T-cell (primary cell): ENCODE results near the gene FOXF2. TPM values are rescaled to one million over a fixed set of nuclear protein-coding genes. Genes with fewer than 3 reads are reported as not detected.

Source experiments
- ATAC-seq, 4 experiments: fragments of 200-7000 bp in 3 of 4; fragments of 150-1000 bp in 1 of 4; cut with Tn5 transposase; replicated peaks in 1 of 4; 1 replicate in 3 of 4; 2 replicates in 1 of 4; pipeline ENCODE4 v1.10.0; 2021; ENCODE audit warnings: moderate library complexity in 3 of 4, mild to moderate bottlenecking in 2 of 4, moderate number of reproducible peaks in 1 of 4
- CTCF ChIA-PET, 2 donors: fragments of 300-600 bp; sonication (Branson Sonifier 250); formaldehyde crosslinking; loops; one replicate each; lab custom pipeline; 2022; ENCODE audit warnings: antibody characterized with exemption in 2 of 2; lab: Charles Lee
- POLR2A ChIA-PET, 2 donors: fragments of 300-600 bp; sonication (Branson Sonifier 250); formaldehyde crosslinking; loops; one replicate each; lab custom pipeline; 2022; ENCODE audit warnings: antibody characterized with exemption in 2 of 2; lab: Charles Lee
- DNase-seq, 35 experiments: peaks; one replicate each; pipeline versions ENCODE4 v3.0.0 to v3.0.0-alpha.2; 2013 to 2023
- H3K27ac ChIP-seq: one replicate; pipeline ENCODE4 v1.5.1; 2013; ENCODE audit warnings: low read length
- H3K27me3 ChIP-seq, 2 experiments: replicated peaks in 1 of 2; 1 replicate in 1 of 2; 2 replicates in 1 of 2; pipeline versions ENCODE4 v1.6.1 to v1.7.0; 2013; ENCODE audit warnings: low read length in 1 of 2, mixed read lengths in 1 of 2; ENCODE audit not compliant: control insufficient read depth in 2 of 2, insufficient read depth in 2 of 2; ENCODE audit errors: extremely low read depth in 1 of 2
- H3K36me3 ChIP-seq, 2 donors: 1 replicate in 1 of 2; 2 replicates in 1 of 2; pipeline versions ENCODE4 v1.6.1 to v1.7.0; 2013; ENCODE audit warnings: low read length in 1 of 2; ENCODE audit not compliant: control insufficient read depth in 2 of 2, insufficient read depth in 1 of 2; ENCODE audit errors: extremely low read depth in 1 of 2
- H3K4me1 ChIP-seq, 2 experiments: 1 replicate in 1 of 2; 2 replicates in 1 of 2; pipeline versions ENCODE4 v1.6.1 to v1.7.0; 2013; ENCODE audit warnings: low read length in 2 of 2, mixed read lengths in 1 of 2; ENCODE audit not compliant: insufficient read depth in 2 of 2, control insufficient read depth in 1 of 2; ENCODE audit errors: extremely low read depth in 1 of 2
- H3K4me3 ChIP-seq, 2 donors: 1 replicate in 1 of 2; 2 replicates in 1 of 2; pipeline versions ENCODE4 v1.5.1 to v1.7.0; 2013; ENCODE audit warnings: mild to moderate bottlenecking in 2 of 2, low read length in 1 of 2, moderate library complexity in 1 of 2; ENCODE audit not compliant: control insufficient read depth in 1 of 2; ENCODE audit errors: extremely low read depth in 1 of 2
- H3K9me3 ChIP-seq: 2 replicates; pipeline ENCODE4 v1.7.0; 2013
- H3K27ac Mint-ChIP-seq, 2 donors: one replicate each; pipeline ENCODE4 v1.8.0; 2020 to 2021; ENCODE audit warnings: mild to moderate bottlenecking in 2 of 2, mixed read lengths in 2 of 2
- H3K27me3 Mint-ChIP-seq, 2 donors: one replicate each; pipeline ENCODE4 v1.8.0; 2021 to 2022; ENCODE audit warnings: mixed read lengths in 2 of 2
- H3K36me3 Mint-ChIP-seq: one replicate; pipeline ENCODE4 v1.8.0; 2021; ENCODE audit warnings: mixed read lengths
- H3K4me1 Mint-ChIP-seq, 3 donors: one replicate each; pipeline ENCODE4 v1.8.0; 2020 to 2022; ENCODE audit warnings: mixed read lengths in 3 of 3, mild to moderate bottlenecking in 1 of 3
- H3K4me3 Mint-ChIP-seq, 3 donors: one replicate each; pipeline ENCODE4 v1.8.0; 2020 to 2022; ENCODE audit warnings: mild to moderate bottlenecking in 3 of 3, mixed read lengths in 3 of 3, moderate library complexity in 3 of 3
- H3K9me3 Mint-ChIP-seq, 3 donors: one replicate each; pipeline ENCODE4 v1.8.0; 2020 to 2022; ENCODE audit warnings: mixed read lengths in 3 of 3
- WGBS: methylation state at CpG from one replicate; pipeline ENCODE4 v1.1.5; 2013; ENCODE audit warnings: missing lambda C conversion rate; ENCODE audit not compliant: insufficient coverage; 5-methylcytosine and 5-hydroxymethylcytosine counted together
- total RNA-seq, 35 experiments: library from RNA in 6 of 35; stranded (reverse) in 6 of 35; fragments of 120-200 nt in 1 of 35; gene quantifications; one replicate each; pipeline versions ENCODE4 v1.2.1 to v1.2.4 and lab custom pipeline; 2013 to 2026

FOXF2 gene
- total RNA-seq, 5 donors from 2014 or later (not counting 1 experiment from before 2014, with no cell fraction given), result not detected

GRCh38 chr6:1405221-1405620 lies 15.8 kb downstream of the FOXF2 start:
- ChIA-PET POLR2A (no interaction called here), CTCF (no interaction called here)
- Mint-ChIP-seq H3K27ac (no peak overlapping the region), H3K4me1 (no peaks in the 10 kb centered on the region), H3K36me3 (no peaks in the 10 kb centered on the region), H3K27me3 (peaks cover 2 to 21% of the 10 kb centered on the region in 2 donors), H3K4me3 (no peak overlapping the region), H3K9me3 (no peaks in the 10 kb centered on the region)
- DNase-seq (no peak), ATAC-seq (no peak)
- Histone ChIP-seq H3K4me3 (no peak overlapping the region), H3K27me3 (peaks cover 3 to 52% of the 10 kb centered on the region in 2 experiments), H3K27ac (no peak overlapping the region), H3K36me3 (no peaks in the 10 kb centered on the region), H3K4me1 (no peaks in the 10 kb centered on the region), H3K9me3 (no peaks in the 10 kb centered on the region)
- WGBS, result 80% methylated on average over 2 of the region's 6 CpGs

GRCh38 chr6:1406306-1407072 lies 17.1 kb downstream of the FOXF2 start:
- peaks cover 9 to 23% of the 10 kb centered on the region in 2 donors for H3K27me3 Mint-ChIP-seq
- WGBS, result 79% methylated on average over 5 of the region's 13 CpGs
- ATAC-seq, result no peak

GRCh38 chr6:1407499-1407990 lies 18.2 kb downstream of the FOXF2 start:
- Mint-ChIP-seq H3K36me3 (no peaks in the 10 kb centered on the region), H3K9me3 (no peaks in the 10 kb centered on the region), H3K27me3 (peaks cover 9 to 27% of the 10 kb centered on the region in 2 donors), H3K4me1 (no peaks in the 10 kb centered on the region), H3K4me3 (no peak overlapping the region), H3K27ac (no peak overlapping the region)
- ChIA-PET POLR2A (no interaction called here), CTCF (no interaction called here)
- H3K4me1 ChIP-seq, result no peaks in the 10 kb centered on the region
- H3K27ac ChIP-seq, result no peak overlapping the region
- 56% methylated on average over 7 of the region's 11 CpGs for WGBS
- H3K36me3 ChIP-seq, result no peaks in the 10 kb centered on the region
- ATAC-seq (no peak), DNase-seq (no peak)
- no peaks in the 10 kb centered on the region for H3K9me3 ChIP-seq
- peaks cover 5 to 42% of the 10 kb centered on the region in 2 experiments for H3K27me3 ChIP-seq
- H3K4me3 ChIP-seq, result no peak overlapping the region

More at GRCh38 chr6:1406306-1407072, 17.1 kb downstream of the FOXF2 start:
- Histone ChIP-seq H3K27me3 (peaks cover 5 to 46% of the 10 kb centered on the region in 2 experiments), H3K4me3 (no peak overlapping the region), H3K4me1 (no peaks in the 10 kb centered on the region), H3K27ac (no peak overlapping the region), H3K9me3 (no peaks in the 10 kb centered on the region), H3K36me3 (no peaks in the 10 kb centered on the region)
- Mint-ChIP-seq H3K4me3 (no peak overlapping the region), H3K27ac (no peak overlapping the region), H3K4me1 (no peaks in the 10 kb centered on the region), H3K36me3 (no peaks in the 10 kb centered on the region), H3K9me3 (no peaks in the 10 kb centered on the region)
- ChIA-PET CTCF (interaction anchor here in 1 of 2 donors (1.0 kb wide), 1 partner anchor 10 kb away, joined by 3 read pairs; no protein-coding TSS in a partner anchor), POLR2A (no interaction called here)
- DNase-seq, result no peak

- CTCF ChIA-PET, result interaction anchor here in 1 of 2 donors (0.6 kb wide), 1 partner anchor 13 kb away, joined by 3 read pairs; no protein-coding TSS in a partner anchor
- POLR2A ChIA-PET, result no interaction called here
- no peaks in the 10 kb centered on the region for H3K4me1 ChIP-seq
- 36% methylated on average over 9 of the region's 22 CpGs for WGBS
- no peak overlapping the region for H3K27ac Mint-ChIP-seq
- H3K27ac ChIP-seq, result no peak overlapping the region
- H3K9me3 Mint-ChIP-seq, result no peaks in the 10 kb centered on the region
- no peak overlapping the region for H3K4me3 ChIP-seq
- H3K4me1 Mint-ChIP-seq, result no peaks in the 10 kb centered on the region
- peaks cover 2 to 30% of the 10 kb centered on the region in 2 experiments for H3K27me3 ChIP-seq
- DNase-seq (no peak), ATAC-seq (no peak)
- H3K9me3 ChIP-seq, result no peaks in the 10 kb centered on the region
- H3K36me3 Mint-ChIP-seq, result no peaks in the 10 kb centered on the region
- H3K27me3 Mint-ChIP-seq, result peaks cover 14 to 32% of the 10 kb centered on the region in 2 donors
- no peaks in the 10 kb centered on the region for H3K36me3 ChIP-seq
- no peak overlapping the region for H3K4me3 Mint-ChIP-seq
Observed at GRCh38 chr6:1409774-1410465, 20.5 kb downstream of the FOXF2 start.

- ATAC-seq, result no peak
- Mint-ChIP-seq H3K27ac (no peak overlapping the region), H3K27me3 (peaks cover 18 to 31% of the 10 kb centered on the region in 2 donors), H3K4me3 (no peak overlapping the region), H3K4me1 (no peaks in the 10 kb centered on the region), H3K9me3 (no peaks in the 10 kb centered on the region), H3K36me3 (no peaks in the 10 kb centered on the region)
- 94% methylated on average over 6 of the region's 9 CpGs for WGBS
- no peaks in the 10 kb centered on the region for H3K4me1 ChIP-seq
- CTCF ChIA-PET, result interaction anchor here (0.6 to 1.4 kb wide), 2 partner anchors 11 to 287 kb away, joined by 3 to 4 read pairs; no protein-coding TSS in a partner anchor
- H3K27ac ChIP-seq, result no peak overlapping the region
- H3K9me3 ChIP-seq, result no peaks in the 10 kb centered on the region
- POLR2A ChIA-PET, result no interaction called here
- DNase-seq, result no peak
- no peak overlapping the region for H3K4me3 ChIP-seq
- H3K36me3 ChIP-seq, result no peaks in the 10 kb centered on the region
- peaks cover 2 to 21% of the 10 kb centered on the region in 2 experiments for H3K27me3 ChIP-seq
Observed at GRCh38 chr6:1412901-1413300, 23.5 kb downstream of the FOXF2 start.

- H3K9me3 ChIP-seq, result no peaks in the 10 kb centered on the region
- 92% methylated on average over 4 of the region's 10 CpGs for WGBS
- Mint-ChIP-seq H3K27me3 (peaks cover 11 to 15% of the 10 kb centered on the region in 2 donors), H3K4me1 (no peaks in the 10 kb centered on the region), H3K36me3 (no peaks in the 10 kb centered on the region), H3K9me3 (peaks cover 0 to 6% (median 0%) of the 10 kb centered on the region in 3 donors), H3K4me3 (no peak overlapping the region), H3K27ac (no peak overlapping the region)
- peaks cover 2 to 14% of the 10 kb centered on the region in 2 experiments for H3K27me3 ChIP-seq
- H3K4me1 ChIP-seq, result no peaks in the 10 kb centered on the region
- no peak overlapping the region for H3K4me3 ChIP-seq
- ChIA-PET POLR2A (no interaction called here), CTCF (no interaction called here)
- DNase-seq (no peak), ATAC-seq (no peak)
- H3K27ac ChIP-seq, result no peak overlapping the region
- no peaks in the 10 kb centered on the region for H3K36me3 ChIP-seq
Observed at GRCh38 chr6:1415416-1416063, 26.2 kb downstream of the FOXF2 start.
